Panc1 (cell line): ENCODE data around the gene MAP7. TPM values are rescaled to one million over a fixed set of nuclear protein-coding genes. Genes with fewer than 3 reads are reported as not detected.

Experiments
- ATAC-seq: fragments of 200-7000 bp; cut with Tn5 transposase; 2 replicates; pipeline ENCODE4 v1.9.1; 2020; ENCODE audit warnings: mild to moderate bottlenecking, moderate library complexity
- BruUV-seq: library from RNA; stranded (reverse); fragments of 400-500 nt; replicated peaks from 2 replicates; lab custom pipeline; 2021; lab: Mats Ljungman, UMichigan
- CTCF ChIA-PET: fragments of 300-600 bp; sonication (Branson Sonifier 250); formaldehyde crosslinking; loops from one replicate; lab custom pipeline; 2022; ENCODE audit warnings: antibody characterized with exemption; lab: Charles Lee
- POLR2A ChIA-PET: fragments of 300-600 bp; sonication (Branson Sonifier 250); formaldehyde crosslinking; loops from one replicate; lab custom pipeline; 2022; ENCODE audit warnings: antibody characterized with exemption; lab: Charles Lee
- DNase-seq: peaks from one replicate; pipeline ENCODE4 v3.0.0-alpha.2; 2010; ENCODE audit warnings: low read depth, low spot score
- H3K27ac ChIP-seq: 2 replicates; pipeline ENCODE4 v1.5.1; 2011; ENCODE audit warnings: mild to moderate bottlenecking, low read length, inconsistent platforms
- H3K27me3 ChIP-seq: fragments of 200-500 bp; sonication (Bioruptor generic); 2 replicates; pipeline ENCODE4 v1.6.0; 2014; ENCODE audit warnings: low read length, inconsistent platforms; ENCODE audit not compliant: control insufficient read depth, insufficient read depth
- H3K36me3 ChIP-seq: fragments of 200-500 bp; sonication (Bioruptor generic); 2 replicates; pipeline ENCODE4 v1.5.1; 2014; ENCODE audit warnings: inconsistent platforms, mild to moderate bottlenecking, low read length, moderate library complexity; ENCODE audit not compliant: control insufficient read depth, insufficient read depth
- H3K4me1 ChIP-seq: 2 replicates; pipeline ENCODE4 v1.5.1; 2011; ENCODE audit warnings: inconsistent platforms, mild to moderate bottlenecking, low read length, moderate library complexity; ENCODE audit not compliant: control insufficient read depth, insufficient read depth
- H3K4me3 ChIP-seq, 2 experiments: 2 replicates each; pipeline ENCODE4 v1.5.1; 2011 to 2012; ENCODE audit warnings: low read depth in 2 of 2, low read length in 2 of 2, mild to moderate bottlenecking in 2 of 2, inconsistent platforms in 1 of 2, moderate library complexity in 1 of 2
- H3K9me3 ChIP-seq: fragments of 200-500 bp; sonication (Bioruptor generic); 2 replicates; pipeline ENCODE4 v1.5.1; 2014; ENCODE audit warnings: low read depth, mild to moderate bottlenecking, inconsistent platforms, low read length, moderate library complexity; ENCODE audit not compliant: control insufficient read depth, insufficient read depth
- CTCF ChIP-seq: fragments of 450-650 bp; IDR thresholded peaks from 2 replicates; pipeline ENCODE4 v1.5.1; 2017; ENCODE audit warnings: mild to moderate bottlenecking
- POLR2AphosphoS5 ChIP-seq: IDR thresholded peaks from 2 replicates; pipeline ENCODE4 v1.6.1; 2012; ENCODE audit warnings: mild to moderate bottlenecking, low read depth, low read length, moderate library complexity
- REST ChIP-seq, 2 experiments: IDR thresholded peaks; 2 replicates each; pipeline ENCODE4 v1.6.1; 2011 to 2012; ENCODE audit warnings: low read depth in 2 of 2, control low read depth in 1 of 2, low read length in 1 of 2, mild to moderate bottlenecking in 1 of 2, moderate library complexity in 1 of 2; ENCODE audit not compliant: insufficient read depth in 1 of 2
- SIN3A ChIP-seq: IDR thresholded peaks from 2 replicates; pipeline ENCODE4 v1.6.1; 2012; ENCODE audit warnings: low read depth, mild to moderate bottlenecking, low read length, moderate library complexity, borderline replicate concordance; ENCODE audit not compliant: insufficient read depth
- TCF7L2 ChIP-seq: IDR thresholded peaks from 2 replicates; pipeline ENCODE4 v1.6.1; 2011; ENCODE audit warnings: mild to moderate bottlenecking, low read depth, low read length, inconsistent platforms
- in situ Hi-C: cut with HindIII; loops from 2 replicates; pipeline ENCODE4 v1.10.0; 2016; ENCODE audit warnings: low sequenced_read_pairs, low pct_unique_long_range_greater_than_20kb
- intact Hi-C: fragments of 100-400 bp; cut with micrococcal nuclease; formaldehyde crosslinking; loops from one replicate; pipeline ENCODE4 v1.10.0; 2022; ENCODE audit not compliant: unreplicated experiment
- total RNA-seq: library from RNA; stranded (reverse); gene quantifications from one replicate; pipeline ENCODE4 v1.2.1, GENCODE V29; 2021; ENCODE audit not compliant: unreplicated experiment

Gene MAP7
- total RNA-seq, 1 experiment from 2014 or later: 1.8 TPM

- TF ChIP-seq CTCF (no peak), TCF7L2 (no peak), REST (IDR thresholded peaks at IDR 0.05; ENCODE audit: insufficient read depth in 1 of 2, low read depth in 2 of 2, low read length in 1 of 2) (no peak), POLR2AphosphoS5 (no peak), SIN3A (no peak)
- H3K9me3 ChIP-seq: no peaks in the 10 kb centered on the region
- no peaks in the 10 kb centered on the region for H3K27me3 ChIP-seq
- DNase-seq: no peak
- ChIA-PET CTCF (no interaction called here), POLR2A (no interaction called here)
- H3K36me3 ChIP-seq: no peaks in the 10 kb centered on the region
- intact Hi-C loops (no loop called here), in situ Hi-C loops (no loop called here)
- BruUV-seq: no TSS peak
- H3K4me1 ChIP-seq: no peaks in the 10 kb centered on the region
- H3K4me3 ChIP-seq: no peak overlapping the region
- H3K27ac ChIP-seq: no peak overlapping the region
- no peak for ATAC-seq
Measured at GRCh38 chr6:136361787-136362186, 188.4 kb downstream of the MAP7 start.

- H3K36me3 ChIP-seq: no peaks in the 10 kb centered on the region
- intact Hi-C loops (no loop called here), in situ Hi-C loops (no loop called here)
- CTCF ChIA-PET: no interaction called here
- H3K27me3 ChIP-seq: no peaks in the 10 kb centered on the region
- no peaks in the 10 kb centered on the region for H3K9me3 ChIP-seq
- POLR2A ChIA-PET: no interaction called here
- no peak for ATAC-seq
- H3K27ac ChIP-seq: no peak overlapping the region
- no peak for TF ChIP-seq SIN3A
- TF ChIP-seq CTCF: no peak
- TF ChIP-seq TCF7L2: no peak
- no peak for TF ChIP-seq POLR2AphosphoS5
- TF ChIP-seq REST (IDR thresholded peaks at IDR 0.05; ENCODE audit: insufficient read depth in 1 of 2, low read depth in 2 of 2, low read length in 1 of 2): no peak
- no peak overlapping the region for H3K4me3 ChIP-seq
- H3K4me1 ChIP-seq: no peaks in the 10 kb centered on the region
- DNase-seq: no peak
- no TSS peak for BruUV-seq
Measured at GRCh38 chr6:136360783-136361182, 189.4 kb downstream of the MAP7 start.
